ENCODE measurements around the gene CLEC4G. TPM values are rescaled to one million over a fixed set of nuclear protein-coding genes. Genes with fewer than 3 reads are reported as not detected.

CLEC4G gene
- total RNA-seq, 3 donors from 2014 or later (not counting 1 experiment from before 2014, with no cell fraction given) = not detected

- peaks cover 35 to 38% of the 10 kb centered on the region in 2 donors for H3K27me3 Mint-ChIP-seq (ENCODE audit: low read depth in 2 of 2)
- Histone ChIP-seq H3K9me3 (ENCODE audit: control insufficient read depth, insufficient read depth, low read length) (no peaks in the 10 kb centered on the region), H3K27ac (ENCODE audit: low read length) (no peak overlapping the region), H3K27me3 (ENCODE audit: control insufficient read depth, insufficient read depth, low read length) (peaks cover 10% of the 10 kb centered on the region), H3K36me3 (ENCODE audit: control insufficient read depth, insufficient read depth, low read length) (no peaks in the 10 kb centered on the region), H3K4me1 (ENCODE audit: control insufficient read depth, insufficient read depth, low read length) (peaks cover 17% of the 10 kb centered on the region), H3K4me3 (ENCODE audit: low read length) (no peak overlapping the region)
- intact Hi-C loops (cut with micrococcal nuclease) = no loop called here
- H3K36me3 Mint-ChIP-seq = no peaks in the 10 kb centered on the region
- TF ChIP-seq, protein P1, sequence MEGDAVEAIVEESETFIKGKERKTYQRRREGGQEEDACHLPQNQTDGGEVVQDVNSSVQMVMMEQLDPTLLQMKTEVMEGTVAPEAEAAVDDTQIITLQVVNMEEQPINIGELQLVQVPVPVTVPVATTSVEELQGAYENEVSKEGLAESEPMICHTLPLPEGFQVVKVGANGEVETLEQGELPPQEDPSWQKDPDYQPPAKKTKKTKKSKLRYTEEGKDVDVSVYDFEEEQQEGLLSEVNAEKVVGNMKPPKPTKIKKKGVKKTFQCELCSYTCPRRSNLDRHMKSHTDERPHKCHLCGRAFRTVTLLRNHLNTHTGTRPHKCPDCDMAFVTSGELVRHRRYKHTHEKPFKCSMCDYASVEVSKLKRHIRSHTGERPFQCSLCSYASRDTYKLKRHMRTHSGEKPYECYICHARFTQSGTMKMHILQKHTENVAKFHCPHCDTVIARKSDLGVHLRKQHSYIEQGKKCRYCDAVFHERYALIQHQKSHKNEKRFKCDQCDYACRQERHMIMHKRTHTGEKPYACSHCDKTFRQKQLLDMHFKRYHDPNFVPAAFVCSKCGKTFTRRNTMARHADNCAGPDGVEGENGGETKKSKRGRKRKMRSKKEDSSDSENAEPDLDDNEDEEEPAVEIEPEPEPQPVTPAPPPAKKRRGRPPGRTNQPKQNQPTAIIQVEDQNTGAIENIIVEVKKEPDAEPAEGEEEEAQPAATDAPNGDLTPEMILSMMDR (IDR thresholded peaks at IDR 0.05) = no peak
- 28% methylated on average over 16 of the region's 16 CpGs for WGBS (ENCODE audit: insufficient coverage)
- no peaks in the 10 kb centered on the region for H3K4me1 Mint-ChIP-seq
- H3K4me3 Mint-ChIP-seq = no peak overlapping the region
- no peaks in the 10 kb centered on the region for H3K9me3 Mint-ChIP-seq
- H3K27ac Mint-ChIP-seq = no peak overlapping the region
- ATAC-seq = peak in 2 of 3 donors; percentile 17 to 25
- peak in 1 of 2 donors; percentile 35 for DNase-seq
Measured at GRCh38 chr19:7729211-7729610, 2.7 kb downstream of the CLEC4G start.

- Mint-ChIP-seq H3K36me3 (no peaks in the 10 kb centered on the region), H3K27ac (no peak overlapping the region), H3K4me1 (no peaks in the 10 kb centered on the region), H3K4me3 (no peak overlapping the region), H3K27me3 (ENCODE audit: low read depth in 2 of 2) (peaks cover 32% of the 10 kb centered on the region in 2 donors), H3K9me3 (no peaks in the 10 kb centered on the region)
- intact Hi-C loops (cut with micrococcal nuclease) = no loop called here
- 76% methylated on average over 2 of the region's 2 CpGs for WGBS (ENCODE audit: insufficient coverage)
- DNase-seq = no peak
- no peak for ATAC-seq
- Histone ChIP-seq H3K9me3 (ENCODE audit: control insufficient read depth, insufficient read depth, low read length) (no peaks in the 10 kb centered on the region), H3K4me3 (ENCODE audit: low read length) (no peak overlapping the region), H3K4me1 (ENCODE audit: control insufficient read depth, insufficient read depth, low read length) (peaks cover 17% of the 10 kb centered on the region), H3K27ac (ENCODE audit: low read length) (no peak overlapping the region), H3K36me3 (ENCODE audit: control insufficient read depth, insufficient read depth, low read length) (no peaks in the 10 kb centered on the region), H3K27me3 (ENCODE audit: control insufficient read depth, insufficient read depth, low read length) (peaks cover 10% of the 10 kb centered on the region)
- TF ChIP-seq, protein P1 (IDR thresholded peaks at IDR 0.05) = no peak
Measured at GRCh38 chr19:7725791-7726190, 6.1 kb downstream of the CLEC4G start.

GRCh38 chr19:7722231-7722651, 9.7 kb downstream of the CLEC4G start:
- Mint-ChIP-seq H3K4me1 (no peaks in the 10 kb centered on the region), H3K27ac (no peak overlapping the region), H3K4me3 (no peak overlapping the region), H3K27me3 (ENCODE audit: low read depth in 2 of 2) (peaks cover 2 to 4% of the 10 kb centered on the region in 2 donors), H3K36me3 (no peaks in the 10 kb centered on the region), H3K9me3 (no peaks in the 10 kb centered on the region)
- no peak for ATAC-seq
- 66% methylated on average over 5 of the region's 5 CpGs for WGBS (ENCODE audit: insufficient coverage)
- Histone ChIP-seq H3K9me3 (ENCODE audit: control insufficient read depth, insufficient read depth, low read length) (no peaks in the 10 kb centered on the region), H3K4me3 (ENCODE audit: low read length) (no peak overlapping the region), H3K27ac (ENCODE audit: low read length) (no peak overlapping the region), H3K36me3 (ENCODE audit: control insufficient read depth, insufficient read depth, low read length) (no peaks in the 10 kb centered on the region), H3K4me1 (ENCODE audit: control insufficient read depth, insufficient read depth, low read length) (peaks cover 10% of the 10 kb centered on the region), H3K27me3 (ENCODE audit: control insufficient read depth, insufficient read depth, low read length) (no peaks in the 10 kb centered on the region)
- no peak for DNase-seq
- intact Hi-C loops (cut with micrococcal nuclease) = no loop called here
- TF ChIP-seq, protein P1 (IDR thresholded peaks at IDR 0.05) = no peak

- TF ChIP-seq, protein P1 (IDR thresholded peaks at IDR 0.05) = no peak
- H3K27ac ChIP-seq (ENCODE audit: low read length) = no peak overlapping the region
- peaks cover 4% of the 10 kb centered on the region for H3K9me3 ChIP-seq (ENCODE audit: control insufficient read depth, insufficient read depth, low read length)
- 97% methylated on average over 6 of the region's 6 CpGs for WGBS (ENCODE audit: insufficient coverage)
- intact Hi-C loops (cut with micrococcal nuclease) = no loop called here
- H3K4me3 ChIP-seq (ENCODE audit: low read length) = no peak overlapping the region
- DNase-seq (no peak), ATAC-seq (no peak)
- no peaks in the 10 kb centered on the region for H3K36me3 Mint-ChIP-seq
- no peaks in the 10 kb centered on the region for H3K36me3 ChIP-seq (ENCODE audit: control insufficient read depth, insufficient read depth, low read length)
- H3K27me3 ChIP-seq (ENCODE audit: control insufficient read depth, insufficient read depth, low read length) = no peaks in the 10 kb centered on the region
- H3K4me1 Mint-ChIP-seq = no peaks in the 10 kb centered on the region
- H3K4me1 ChIP-seq (ENCODE audit: control insufficient read depth, insufficient read depth, low read length) = peaks cover 10% of the 10 kb centered on the region
- H3K27me3 Mint-ChIP-seq (ENCODE audit: low read depth in 2 of 2) = peaks cover 0 to 5% of the 10 kb centered on the region in 2 donors
- H3K27ac Mint-ChIP-seq = no peak overlapping the region
- H3K4me3 Mint-ChIP-seq = no peak overlapping the region
- no peaks in the 10 kb centered on the region for H3K9me3 Mint-ChIP-seq
Measured at GRCh38 chr19:7720351-7720750, 11.6 kb downstream of the CLEC4G start.

Data from natural killer cell (primary cell).